SK-N-SH (cell line): ENCODE results near the gene BCL6.

Experiments used
- MXI1 ChIP-seq: IDR thresholded peaks from 2 replicates; pipeline ENCODE4 v1.6.1; 2012; ENCODE audit warnings: mild to moderate bottlenecking, low read depth, low read length, improper control_type of control experiment
- SMC3 ChIP-seq: IDR thresholded peaks from 2 replicates; pipeline ENCODE4 v1.6.1; 2012; ENCODE audit warnings: low read depth, low read length, improper control_type of control experiment
- YY1 ChIP-seq: IDR thresholded peaks from 2 replicates; pipeline ENCODE4 v1.4.0; 2012; ENCODE audit warnings: low read depth, mild to moderate bottlenecking
- TF ChIP-seq, protein P1 (sequence below): fragments of 200-600 bp; sonication (generic); IDR thresholded peaks from 2 replicates; pipeline ENCODE4 v1.6.1; 2017; ENCODE audit warnings: antibody characterized with exemption, mild to moderate bottlenecking, moderate library complexity
- TF ChIP-seq, protein P2 (sequence below): fragments of 150-350 bp; IDR thresholded peaks from 2 replicates; pipeline ENCODE4 v1.6.1; 2017; ENCODE audit warnings: antibody characterized with exemption, low read length, low read depth, borderline replicate concordance
- TF ChIP-seq, protein P3 (sequence below): IDR thresholded peaks from 2 replicates; pipeline ENCODE4 v1.6.1; 2012; ENCODE audit warnings: mild to moderate bottlenecking, low read depth, low read length, moderate library complexity

DNA sequence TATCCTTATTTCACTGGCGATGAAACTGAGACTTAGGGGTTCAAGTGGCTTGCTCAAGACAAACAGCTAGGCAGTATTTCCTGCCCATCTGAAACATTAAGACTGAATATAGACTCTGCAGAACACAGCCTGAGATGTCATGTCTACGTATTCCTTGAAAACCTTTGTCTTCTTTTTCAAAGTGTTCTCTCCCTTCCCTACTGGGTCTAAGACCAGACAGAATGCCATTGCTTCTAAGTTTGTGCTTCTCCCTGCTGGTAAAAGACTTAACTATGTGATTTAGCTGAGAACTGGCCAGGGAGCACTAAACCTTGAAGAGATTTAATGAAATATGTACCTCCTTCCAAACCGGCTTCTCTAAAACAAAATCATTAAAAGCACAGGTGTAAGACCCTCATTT is 9.9 kb downstream of the BCL6 start:
- TF ChIP-seq, protein P1, sequence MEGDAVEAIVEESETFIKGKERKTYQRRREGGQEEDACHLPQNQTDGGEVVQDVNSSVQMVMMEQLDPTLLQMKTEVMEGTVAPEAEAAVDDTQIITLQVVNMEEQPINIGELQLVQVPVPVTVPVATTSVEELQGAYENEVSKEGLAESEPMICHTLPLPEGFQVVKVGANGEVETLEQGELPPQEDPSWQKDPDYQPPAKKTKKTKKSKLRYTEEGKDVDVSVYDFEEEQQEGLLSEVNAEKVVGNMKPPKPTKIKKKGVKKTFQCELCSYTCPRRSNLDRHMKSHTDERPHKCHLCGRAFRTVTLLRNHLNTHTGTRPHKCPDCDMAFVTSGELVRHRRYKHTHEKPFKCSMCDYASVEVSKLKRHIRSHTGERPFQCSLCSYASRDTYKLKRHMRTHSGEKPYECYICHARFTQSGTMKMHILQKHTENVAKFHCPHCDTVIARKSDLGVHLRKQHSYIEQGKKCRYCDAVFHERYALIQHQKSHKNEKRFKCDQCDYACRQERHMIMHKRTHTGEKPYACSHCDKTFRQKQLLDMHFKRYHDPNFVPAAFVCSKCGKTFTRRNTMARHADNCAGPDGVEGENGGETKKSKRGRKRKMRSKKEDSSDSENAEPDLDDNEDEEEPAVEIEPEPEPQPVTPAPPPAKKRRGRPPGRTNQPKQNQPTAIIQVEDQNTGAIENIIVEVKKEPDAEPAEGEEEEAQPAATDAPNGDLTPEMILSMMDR = no peak
- TF ChIP-seq, protein P2, sequence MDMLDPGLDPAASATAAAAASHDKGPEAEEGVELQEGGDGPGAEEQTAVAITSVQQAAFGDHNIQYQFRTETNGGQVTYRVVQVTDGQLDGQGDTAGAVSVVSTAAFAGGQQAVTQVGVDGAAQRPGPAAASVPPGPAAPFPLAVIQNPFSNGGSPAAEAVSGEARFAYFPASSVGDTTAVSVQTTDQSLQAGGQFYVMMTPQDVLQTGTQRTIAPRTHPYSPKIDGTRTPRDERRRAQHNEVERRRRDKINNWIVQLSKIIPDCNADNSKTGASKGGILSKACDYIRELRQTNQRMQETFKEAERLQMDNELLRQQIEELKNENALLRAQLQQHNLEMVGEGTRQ = no peak
- TF ChIP-seq MXI1 (no peak), YY1 (no peak), SMC3 (no peak)
- TF ChIP-seq, protein P3, sequence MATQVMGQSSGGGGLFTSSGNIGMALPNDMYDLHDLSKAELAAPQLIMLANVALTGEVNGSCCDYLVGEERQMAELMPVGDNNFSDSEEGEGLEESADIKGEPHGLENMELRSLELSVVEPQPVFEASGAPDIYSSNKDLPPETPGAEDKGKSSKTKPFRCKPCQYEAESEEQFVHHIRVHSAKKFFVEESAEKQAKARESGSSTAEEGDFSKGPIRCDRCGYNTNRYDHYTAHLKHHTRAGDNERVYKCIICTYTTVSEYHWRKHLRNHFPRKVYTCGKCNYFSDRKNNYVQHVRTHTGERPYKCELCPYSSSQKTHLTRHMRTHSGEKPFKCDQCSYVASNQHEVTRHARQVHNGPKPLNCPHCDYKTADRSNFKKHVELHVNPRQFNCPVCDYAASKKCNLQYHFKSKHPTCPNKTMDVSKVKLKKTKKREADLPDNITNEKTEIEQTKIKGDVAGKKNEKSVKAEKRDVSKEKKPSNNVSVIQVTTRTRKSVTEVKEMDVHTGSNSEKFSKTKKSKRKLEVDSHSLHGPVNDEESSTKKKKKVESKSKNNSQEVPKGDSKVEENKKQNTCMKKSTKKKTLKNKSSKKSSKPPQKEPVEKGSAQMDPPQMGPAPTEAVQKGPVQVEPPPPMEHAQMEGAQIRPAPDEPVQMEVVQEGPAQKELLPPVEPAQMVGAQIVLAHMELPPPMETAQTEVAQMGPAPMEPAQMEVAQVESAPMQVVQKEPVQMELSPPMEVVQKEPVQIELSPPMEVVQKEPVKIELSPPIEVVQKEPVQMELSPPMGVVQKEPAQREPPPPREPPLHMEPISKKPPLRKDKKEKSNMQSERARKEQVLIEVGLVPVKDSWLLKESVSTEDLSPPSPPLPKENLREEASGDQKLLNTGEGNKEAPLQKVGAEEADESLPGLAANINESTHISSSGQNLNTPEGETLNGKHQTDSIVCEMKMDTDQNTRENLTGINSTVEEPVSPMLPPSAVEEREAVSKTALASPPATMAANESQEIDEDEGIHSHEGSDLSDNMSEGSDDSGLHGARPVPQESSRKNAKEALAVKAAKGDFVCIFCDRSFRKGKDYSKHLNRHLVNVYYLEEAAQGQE = no peak
